ENCODE results near the gene MSL1.

Gene MSL1

GRCh38 chr17:40178021-40178601, 56.3 kb downstream of the MSL1 start:
- Histone ChIP-seq H3K9me3 (ENCODE audit: insufficient read depth, low read length) (no peaks in the 10 kb centered on the region), H3K27ac (ENCODE audit: low read depth, low read length) (no peak overlapping the region), H4K20me1 (ENCODE audit: low read depth, low read length) (no peaks in the 10 kb centered on the region), H3K79me2 (ENCODE audit: insufficient read depth, low read length) (no peaks in the 10 kb centered on the region), H3K9ac (ENCODE audit: low read length) (no peak overlapping the region), H3K9me2 (replicated peaks; ENCODE audit: insufficient read depth, low read length) (no peaks in the 10 kb centered on the region), H2AFZ (ENCODE audit: low read depth, low read length, severe bottlenecking) (no peak overlapping the region), H3K4me2 (ENCODE audit: low read depth, low read length, poor library complexity, severe bottlenecking) (no peak overlapping the region), H3F3A (ENCODE audit: insufficient read depth) (no peaks in the 10 kb centered on the region), H3K4me3 (ENCODE audit: insufficient read depth, low read length, poor library complexity, severe bottlenecking) (no peak overlapping the region), H3K27me3 (ENCODE audit: low read length) (no peaks in the 10 kb centered on the region), H3K36me3 (ENCODE audit: low read length) (peaks cover 3% of the 10 kb centered on the region; the same call in 1 of the 2 replicates)
- TF ChIP-seq EZH2phosphoT487 (conservative IDR thresholded peaks at IDR 0.05; ENCODE audit: low read length), result no peak
- TF ChIP-seq CTCF (IDR thresholded peaks at IDR 0.05; ENCODE audit: insufficient read depth, low read length, poor library complexity, severe bottlenecking), result no peak

GRCh38 chr17:40178660-40179059, 56.9 kb downstream of the MSL1 start:
- Histone ChIP-seq H3K9me3 (ENCODE audit: insufficient read depth, low read length) (no peaks in the 10 kb centered on the region), H3K9ac (ENCODE audit: low read length) (no peak overlapping the region), H2AFZ (ENCODE audit: low read depth, low read length, severe bottlenecking) (no peak overlapping the region), H3K4me2 (ENCODE audit: low read depth, low read length, poor library complexity, severe bottlenecking) (no peak overlapping the region), H3F3A (ENCODE audit: insufficient read depth) (no peaks in the 10 kb centered on the region), H3K9me2 (replicated peaks; ENCODE audit: insufficient read depth, low read length) (no peaks in the 10 kb centered on the region), H3K36me3 (ENCODE audit: low read length) (peaks cover 3% of the 10 kb centered on the region; the same call in 1 of the 2 replicates), H3K4me3 (ENCODE audit: insufficient read depth, low read length, poor library complexity, severe bottlenecking) (no peak overlapping the region), H3K27ac (ENCODE audit: low read depth, low read length) (no peak overlapping the region), H3K79me2 (ENCODE audit: insufficient read depth, low read length) (no peaks in the 10 kb centered on the region), H3K27me3 (ENCODE audit: low read length) (no peaks in the 10 kb centered on the region), H4K20me1 (ENCODE audit: low read depth, low read length) (no peaks in the 10 kb centered on the region)
- no peak for TF ChIP-seq CTCF (IDR thresholded peaks at IDR 0.05; ENCODE audit: insufficient read depth, low read length, poor library complexity, severe bottlenecking)
- no peak for TF ChIP-seq EZH2phosphoT487 (conservative IDR thresholded peaks at IDR 0.05; ENCODE audit: low read length)

- H3K79me2 ChIP-seq (ENCODE audit: insufficient read depth, low read length), result no peaks in the 10 kb centered on the region
- H4K20me1 ChIP-seq (ENCODE audit: low read depth, low read length), result no peaks in the 10 kb centered on the region
- TF ChIP-seq CTCF (IDR thresholded peaks at IDR 0.05; ENCODE audit: insufficient read depth, low read length, poor library complexity, severe bottlenecking), result no peak
- no peaks in the 10 kb centered on the region for H3K27me3 ChIP-seq (ENCODE audit: low read length)
- H3K9ac ChIP-seq (ENCODE audit: low read length), result no peak overlapping the region
- no peaks in the 10 kb centered on the region for H3F3A ChIP-seq (ENCODE audit: insufficient read depth)
- peaks cover 3% of the 10 kb centered on the region; the same call in 1 of the 2 replicates for H3K36me3 ChIP-seq (ENCODE audit: low read length)
- no peak overlapping the region for H2AFZ ChIP-seq (ENCODE audit: low read depth, low read length, severe bottlenecking)
- H3K4me3 ChIP-seq (ENCODE audit: insufficient read depth, low read length, poor library complexity, severe bottlenecking), result no peak overlapping the region
- H3K9me2 ChIP-seq (replicated peaks; ENCODE audit: insufficient read depth, low read length), result no peaks in the 10 kb centered on the region
- no peaks in the 10 kb centered on the region for H3K9me3 ChIP-seq (ENCODE audit: insufficient read depth, low read length)
- H3K27ac ChIP-seq (ENCODE audit: low read depth, low read length), result no peak overlapping the region
- no peak overlapping the region for H3K4me2 ChIP-seq (ENCODE audit: low read depth, low read length, poor library complexity, severe bottlenecking)
Observed at GRCh38 chr17:40179923-40180659, 58.3 kb downstream of the MSL1 start.

Measured in SU-DHL-6 (cell line).